HG03354 (cell line): ENCODE results near the gene VGLL4.

Experiments
- ATAC-seq: cut with Tn5 transposase; IDR thresholded peaks from one replicate; pipeline ENCODE4 v1.9.1; 2021; ENCODE audit warnings: mild to moderate bottlenecking; ENCODE audit not compliant: unreplicated experiment, poor library complexity, severe bottlenecking

The VGLL4 gene

DNA sequence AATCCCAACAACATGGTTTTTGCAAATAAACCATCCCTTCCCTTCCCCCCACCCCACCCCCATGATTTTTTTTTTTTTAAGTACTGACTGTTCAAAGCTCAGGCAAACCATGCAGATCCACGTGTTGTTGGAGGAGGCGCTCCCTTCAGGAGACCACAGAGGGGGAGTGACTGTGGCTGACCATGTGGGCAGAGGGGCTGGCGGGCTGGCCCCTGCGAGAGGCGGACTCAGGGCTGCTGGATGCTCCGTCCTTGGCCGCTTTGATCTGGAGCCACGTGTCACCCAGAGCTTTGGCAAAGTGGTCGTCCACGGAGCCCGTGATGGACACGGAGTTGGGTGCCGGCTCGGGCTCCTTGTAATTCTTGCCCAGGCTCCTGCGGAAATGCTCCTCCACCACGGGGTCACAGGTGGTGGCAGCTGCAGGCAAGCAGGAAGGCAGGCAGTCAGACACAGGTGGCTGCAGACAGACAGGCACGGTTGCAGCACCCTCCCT lies 85.3 kb downstream of the VGLL4 start:
- no peak for ATAC-seq

DNA sequence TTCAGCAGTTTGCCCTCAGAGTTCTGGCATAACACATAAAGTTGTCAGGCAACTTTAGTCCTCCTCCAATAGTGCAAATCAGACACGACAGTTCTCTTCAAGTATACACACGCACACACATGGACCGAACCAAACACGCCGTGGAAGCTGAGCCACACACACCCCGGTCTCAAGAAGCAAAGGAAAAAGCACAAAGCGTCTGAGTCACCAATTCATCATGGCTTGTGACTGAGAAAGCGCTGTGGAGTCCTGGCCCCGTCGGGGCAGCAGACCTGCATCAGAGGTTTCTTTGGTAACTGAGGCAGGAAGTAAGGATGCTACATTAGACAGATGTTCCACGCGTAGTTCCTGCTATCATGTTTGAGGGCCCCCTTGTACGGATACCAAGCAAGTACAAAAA lies 85.7 kb downstream of the VGLL4 start:
- no peak for ATAC-seq

- ATAC-seq, result no peak
Observed at GRCh38 chr3:11556851-11557644, 86.7 kb downstream of the VGLL4 start.

- no peak for ATAC-seq
Observed at GRCh38 chr3:11555881-11556633, 87.7 kb downstream of the VGLL4 start.

- no peak for ATAC-seq
Observed at GRCh38 chr3:11555211-11555782, 88.4 kb downstream of the VGLL4 start.

DNA sequence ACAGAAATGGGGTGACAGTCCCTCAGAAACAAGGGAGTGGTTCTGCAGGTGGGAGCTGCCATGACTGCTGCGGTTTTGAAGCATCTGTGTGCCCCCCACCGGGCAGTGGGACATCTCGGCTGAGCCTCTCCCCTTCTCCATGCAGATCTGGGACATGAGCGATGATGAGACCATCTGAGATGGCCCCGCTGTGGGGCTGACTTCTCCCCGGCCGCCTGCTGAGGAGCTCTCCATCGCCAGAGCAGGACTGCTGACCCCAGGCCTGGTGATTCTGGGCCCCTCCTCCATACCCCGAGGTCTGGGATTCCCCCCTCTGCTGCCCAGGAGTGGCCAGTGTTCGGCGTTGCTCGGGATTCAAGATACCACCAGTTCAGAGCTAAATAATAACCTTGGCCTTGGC lies 89.0 kb downstream of the VGLL4 start:
- ATAC-seq, result no peak

DNA sequence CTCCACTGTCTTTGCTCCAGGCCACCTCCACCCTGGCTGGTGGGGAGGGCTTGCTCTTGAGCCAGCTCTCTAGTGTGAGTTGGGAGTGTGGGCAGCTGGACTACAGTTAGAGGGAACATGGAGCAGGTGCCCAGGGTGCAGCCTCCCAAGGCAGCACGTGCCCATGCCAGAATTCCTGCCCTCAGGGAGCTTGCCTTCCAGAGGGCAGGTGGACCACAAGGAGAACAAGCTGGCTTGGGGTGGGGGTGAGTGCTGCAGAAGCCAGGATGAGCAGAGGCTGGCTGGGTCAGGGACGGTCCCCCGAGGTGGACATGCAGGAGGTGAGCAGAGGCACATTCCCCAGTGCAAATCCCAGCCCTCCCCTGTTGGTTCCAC lies 89.5 kb downstream of the VGLL4 start:
- ATAC-seq, result no peak

GRCh38 chr3:11553436-11554235 lies 90.1 kb downstream of the VGLL4 start:
- no peak for ATAC-seq

DNA sequence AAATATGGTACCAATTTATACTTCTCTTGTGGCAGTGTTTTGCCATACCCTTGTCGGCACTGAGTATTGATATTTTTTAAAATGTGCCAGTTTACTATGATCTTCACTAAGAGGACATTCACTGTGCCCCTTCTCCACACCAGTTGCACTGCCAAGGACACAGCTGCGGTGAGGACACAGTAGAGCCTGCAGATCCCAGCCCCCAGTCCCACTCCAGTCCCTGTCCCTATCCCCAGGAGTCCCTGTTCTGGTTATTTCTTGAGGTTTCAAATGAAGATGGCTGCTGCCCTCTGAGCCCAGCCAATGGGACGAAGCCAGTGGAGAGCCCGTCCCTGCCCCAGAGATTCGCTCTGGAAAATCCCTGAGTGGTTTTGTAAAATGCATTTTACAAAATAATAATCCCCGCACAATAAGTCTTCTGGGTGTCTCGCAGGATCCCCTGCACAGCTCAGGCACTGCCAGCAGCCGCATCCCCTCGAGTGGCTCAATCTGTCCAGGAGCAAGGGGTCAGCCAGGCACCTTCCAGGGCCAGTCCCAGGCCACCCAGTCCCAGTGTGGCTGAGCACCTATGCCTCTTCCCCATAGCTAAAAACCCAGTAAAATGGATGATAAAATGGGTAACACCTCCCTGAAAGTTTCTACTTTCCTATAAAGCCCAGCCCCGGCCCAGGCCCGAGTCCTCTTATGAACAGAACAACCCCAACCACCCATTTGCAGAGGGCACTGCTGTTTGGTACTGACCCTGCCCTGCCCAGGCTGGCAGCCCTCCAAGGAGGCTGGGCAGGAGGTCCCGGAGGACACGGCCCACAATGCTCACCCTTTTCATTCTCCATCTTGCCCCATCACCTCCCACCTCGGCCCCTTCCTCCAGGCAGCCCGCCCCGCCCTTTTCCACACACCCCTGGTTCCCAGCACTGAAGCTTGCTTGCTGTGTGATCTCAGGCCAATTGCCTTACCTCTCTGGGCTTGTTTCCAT lies 91.1 kb downstream of the VGLL4 start:
- no peak for ATAC-seq

GRCh38 chr3:11551036-11551435 lies 92.7 kb downstream of the VGLL4 start:
- ATAC-seq, result no peak

DNA sequence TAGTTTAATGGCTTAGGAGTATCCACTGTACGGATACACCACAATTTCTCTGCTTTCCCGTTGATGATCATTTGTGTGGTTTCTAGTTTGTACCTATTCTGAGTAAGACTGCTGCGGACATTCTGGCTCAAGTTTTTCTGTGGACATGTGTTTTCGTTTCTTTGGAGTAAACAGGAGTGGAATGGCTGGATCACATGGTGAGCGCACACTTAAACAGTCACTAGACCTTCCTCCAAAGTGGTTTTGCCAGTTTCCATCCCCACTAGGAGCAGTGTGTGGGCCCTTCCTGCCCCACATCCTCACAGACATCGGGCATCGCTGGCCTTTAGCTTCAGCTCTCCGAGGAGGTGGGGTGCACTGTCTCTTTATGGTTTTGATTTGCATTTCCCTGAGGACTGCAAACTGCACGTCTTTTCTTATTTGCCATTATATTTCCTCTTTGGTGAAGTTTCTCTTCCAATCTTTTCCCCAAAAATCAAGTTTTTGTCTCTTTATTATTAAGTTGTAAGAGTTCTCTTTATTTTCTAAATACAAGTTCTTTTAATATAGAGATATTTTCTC lies 94.1 kb downstream of the VGLL4 start:
- ATAC-seq, result no peak

GRCh38 chr3:11548721-11549131 lies 95.0 kb downstream of the VGLL4 start:
- ATAC-seq, result no peak

DNA sequence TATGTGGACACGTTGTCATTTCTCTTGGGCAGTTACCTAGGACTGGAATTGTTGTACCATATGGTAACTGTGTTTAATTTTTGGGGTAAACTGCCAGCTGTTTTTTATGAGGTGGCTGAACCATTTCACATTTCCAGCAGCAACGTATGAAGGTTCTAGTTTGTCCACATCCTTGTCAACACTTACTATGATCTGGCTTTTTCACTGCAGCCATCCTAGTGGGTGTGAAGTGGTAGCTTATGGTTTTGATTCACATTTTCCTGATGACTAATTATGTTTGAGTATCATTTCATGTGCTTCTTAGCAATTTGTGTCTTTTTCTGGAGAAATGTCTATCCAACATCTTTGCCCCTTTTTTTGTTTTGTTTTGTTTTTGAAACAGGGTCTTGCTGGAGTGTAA lies 96.2 kb downstream of the VGLL4 start:
- ATAC-seq, result no peak

GRCh38 chr3:11546657-11547302 lies 96.9 kb downstream of the VGLL4 start:
- ATAC-seq, result no peak

GRCh38 chr3:11545186-11545851 lies 98.4 kb downstream of the VGLL4 start:
- no peak for ATAC-seq

GRCh38 chr3:11544412-11545181 lies 99.1 kb downstream of the VGLL4 start:
- ATAC-seq, result no peak

DNA sequence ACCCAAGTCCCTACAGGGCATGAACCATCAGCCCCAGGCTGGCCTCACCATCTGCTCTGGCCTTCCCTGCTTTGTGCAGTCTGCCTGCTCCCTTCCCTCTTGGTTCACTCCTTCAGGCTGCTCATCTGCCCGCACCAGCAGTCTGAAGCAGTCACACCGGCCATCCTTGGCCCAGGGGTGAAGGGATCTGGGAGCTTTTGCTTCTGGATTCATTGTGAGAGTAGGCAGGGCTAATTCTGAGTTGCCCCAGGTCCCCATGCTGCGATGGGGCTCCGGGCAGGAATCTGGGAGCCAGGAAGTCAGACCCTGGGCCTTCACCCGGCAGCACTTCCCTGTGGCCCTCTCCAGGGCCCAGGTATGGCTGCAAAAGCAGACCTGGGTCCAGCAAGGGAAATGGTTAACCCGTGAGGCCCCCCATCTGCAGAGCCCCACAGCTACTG lies 99.7 kb downstream of the VGLL4 start:
- no peak for ATAC-seq
